ENCODE data around the gene ETV1. TPM values are rescaled to one million over a fixed set of nuclear protein-coding genes. Genes with fewer than 3 reads are reported as not detected.
A peak's percentile ranks its signal among the peaks of the same experiment; 100 is the strongest.

Gene ETV1
- total RNA-seq, 1 donor from 2014 or later, result 3.2 TPM

- no peak for DNase-seq (ENCODE audit: low read depth, low spot score)
Measured at GRCh38 chr7:13879994-13880686, 109.3 kb downstream of the ETV1 start.

GRCh38 chr7:13879143-13879542 is 110.3 kb downstream of the ETV1 start:
- no peak for DNase-seq (ENCODE audit: low read depth, low spot score)

GRCh38 chr7:13878154-13878553 is 111.3 kb downstream of the ETV1 start:
- no peak for DNase-seq (ENCODE audit: low read depth, low spot score)

GRCh38 chr7:13875496-13876074 is 113.9 kb downstream of the ETV1 start:
- no peak for DNase-seq (ENCODE audit: low read depth, low spot score)

GRCh38 chr7:13874783-13875182 is 114.7 kb downstream of the ETV1 start:
- DNase-seq (ENCODE audit: low read depth, low spot score), result no peak

GRCh38 chr7:13872709-13873108 is 116.8 kb downstream of the ETV1 start:
- DNase-seq (ENCODE audit: low read depth, low spot score), result no peak

- DNase-seq (ENCODE audit: low read depth, low spot score), result no peak
Measured at GRCh38 chr7:13871008-13871407, 118.5 kb downstream of the ETV1 start.

GRCh38 chr7:13860734-13861133 is 128.7 kb downstream of the ETV1 start:
- no peak for DNase-seq (ENCODE audit: low read depth, low spot score)

GRCh38 chr7:13856012-13856411 is 133.5 kb downstream of the ETV1 start:
- no peak for DNase-seq (ENCODE audit: low read depth, low spot score)

GRCh38 chr7:13852281-13852968 is 137.0 kb downstream of the ETV1 start:
- DNase-seq (ENCODE audit: low read depth, low spot score), result no peak

- no peak for DNase-seq (ENCODE audit: low read depth, low spot score)
Measured at GRCh38 chr7:13851736-13852135, 137.7 kb downstream of the ETV1 start.

- DNase-seq (ENCODE audit: low read depth, low spot score), result peak; percentile 24
Measured at GRCh38 chr7:13850185-13850752, 139.2 kb downstream of the ETV1 start.

- no peak for DNase-seq (ENCODE audit: low read depth, low spot score)
Measured at GRCh38 chr7:13849163-13849892, 140.1 kb downstream of the ETV1 start.

- no peak for DNase-seq (ENCODE audit: low read depth, low spot score)
Measured at GRCh38 chr7:13848681-13849131, 140.8 kb downstream of the ETV1 start.

- no peak for DNase-seq (ENCODE audit: low read depth, low spot score)
Measured at GRCh38 chr7:13846386-13846785, 143.1 kb downstream of the ETV1 start.

- no peak for DNase-seq (ENCODE audit: low read depth, low spot score)
Measured at GRCh38 chr7:13845601-13846000, 143.9 kb downstream of the ETV1 start.

GRCh38 chr7:13844954-13845353 is 144.5 kb downstream of the ETV1 start:
- DNase-seq (ENCODE audit: low read depth, low spot score), result no peak

- no peak for DNase-seq (ENCODE audit: low read depth, low spot score)
Measured at GRCh38 chr7:13841284-13841683, 148.2 kb downstream of the ETV1 start.

All from pulmonary artery endothelial cell (primary cell).